ENCODE measurements around the gene NNAT.
"Not testable (repeated sequence)": the region's sequence is repeated elsewhere in the genome, so short reads cannot be mapped to it uniquely, and the experiment has no call there.

The NNAT gene

DNA sequence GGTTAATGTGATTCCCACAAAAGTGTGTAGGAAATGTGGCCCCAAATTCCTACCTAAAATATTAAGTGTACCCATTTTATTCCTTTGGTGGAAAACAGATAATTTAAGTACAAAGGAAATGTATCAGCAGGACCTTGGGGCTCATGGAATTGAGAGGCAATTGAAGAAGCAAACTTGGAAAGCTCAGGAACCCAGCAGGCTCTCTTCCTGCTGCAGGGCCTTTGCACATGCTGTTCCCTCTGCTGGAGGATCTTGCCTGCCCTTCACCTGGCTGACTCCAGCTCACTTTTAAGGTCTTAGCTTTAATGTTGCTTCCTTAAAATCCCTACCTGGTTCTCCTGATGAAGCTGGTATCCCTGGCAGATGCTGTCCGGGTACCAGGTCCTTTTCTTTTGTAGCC is 16.5 kb downstream of the NNAT start:
- Mint-ChIP-seq H3K4me1 (peaks cover 8% of the 10 kb centered on the region), H3K36me3 (no peaks in the 10 kb centered on the region), H3K4me3 (no peak overlapping the region), H3K9me3 (no peaks in the 10 kb centered on the region), H3K27me3 (peaks cover 13% of the 10 kb centered on the region), H3K27ac (no peak overlapping the region)
- DNase-seq, result no peak
- CTCF ChIA-PET, result interaction anchor here (0.9 to 1.0 kb wide), 2 partner anchors 261 to 269 kb away, joined by 3 to 6 read pairs; no protein-coding TSS in a partner anchor

DNA sequence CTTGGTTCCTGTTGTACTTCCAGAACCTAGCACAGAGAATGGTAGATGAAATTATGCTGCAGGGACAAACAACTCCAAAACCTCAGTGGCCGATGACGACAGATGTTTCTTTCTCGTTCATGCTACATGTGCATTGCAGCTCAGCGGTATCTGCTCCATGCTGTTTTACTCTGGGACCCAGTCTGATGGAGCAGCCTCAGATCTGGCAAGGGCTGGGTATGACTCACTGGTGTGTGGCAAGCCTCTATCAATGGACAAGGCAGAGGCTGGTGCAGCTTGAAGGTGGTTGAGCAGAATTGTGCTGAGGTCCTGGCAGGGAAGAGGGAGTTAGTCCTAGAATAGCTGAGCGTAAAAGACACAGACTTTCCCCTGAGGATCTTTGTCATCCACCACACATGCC is 17.0 kb downstream of the NNAT start:
- Mint-ChIP-seq H3K4me3 (no peak overlapping the region), H3K36me3 (no peaks in the 10 kb centered on the region), H3K4me1 (peaks cover 8% of the 10 kb centered on the region), H3K27me3 (peaks cover 13% of the 10 kb centered on the region), H3K9me3 (no peaks in the 10 kb centered on the region), H3K27ac (no peak overlapping the region)
- CTCF ChIA-PET, result interaction anchor here (0.9 to 1.2 kb wide), 3 partner anchors 146 to 269 kb away, joined by 3 to 6 read pairs (median 3); no protein-coding TSS in a partner anchor
- no peak for DNase-seq

DNA sequence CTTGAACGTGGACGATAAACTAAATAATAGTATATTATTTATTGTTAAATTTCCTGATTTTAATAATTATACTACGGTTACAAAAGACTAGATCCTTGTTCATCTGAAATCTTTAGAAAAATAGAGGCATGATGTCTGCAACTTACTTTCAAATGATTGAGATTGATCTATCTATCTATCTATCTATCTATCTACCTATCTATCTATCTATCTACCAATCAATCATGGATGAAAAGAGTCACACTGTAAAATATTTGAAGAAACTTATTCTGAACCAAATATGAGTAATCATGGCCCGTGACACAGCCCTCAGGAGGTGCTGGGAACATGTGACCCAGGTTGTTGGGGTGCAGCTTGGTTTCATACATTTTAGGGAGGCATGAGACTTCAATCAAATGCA is 18.4 kb downstream of the NNAT start:
- Mint-ChIP-seq H3K9me3 (no peaks in the 10 kb centered on the region), H3K27ac (no peak overlapping the region), H3K27me3 (peaks cover 18% of the 10 kb centered on the region), H3K4me3 (no peak overlapping the region), H3K36me3 (no peaks in the 10 kb centered on the region), H3K4me1 (peaks cover 6% of the 10 kb centered on the region)
- CTCF ChIA-PET, result no interaction called here
- no peak for DNase-seq

DNA sequence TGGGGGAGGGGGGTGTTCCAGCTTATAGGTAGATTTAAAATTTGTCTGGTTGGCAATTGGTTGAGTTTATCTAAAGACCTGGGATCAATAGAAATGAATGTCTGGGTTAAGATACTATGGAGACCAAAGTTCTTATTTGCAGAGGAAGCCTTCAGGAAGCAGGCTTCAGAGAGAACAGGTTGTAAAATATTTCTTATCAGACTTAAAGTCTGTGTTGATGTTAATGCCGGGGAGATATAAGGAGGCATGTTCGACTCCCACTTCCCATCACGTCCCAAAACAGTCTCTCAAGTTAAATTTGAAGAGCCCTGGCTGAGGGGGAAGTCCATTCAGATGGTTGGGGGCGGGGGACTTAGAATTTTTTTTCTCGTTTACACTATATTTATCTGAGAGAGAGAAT is 19.0 kb downstream of the NNAT start:
- peaks cover 22% of the 10 kb centered on the region for H3K27me3 Mint-ChIP-seq
- H3K4me1 Mint-ChIP-seq, result peaks cover 2% of the 10 kb centered on the region
- CTCF ChIA-PET, result no interaction called here
- H3K36me3 Mint-ChIP-seq, result no peaks in the 10 kb centered on the region
- no peak for DNase-seq
- no peak overlapping the region for H3K4me3 Mint-ChIP-seq
- no peak overlapping the region for H3K27ac Mint-ChIP-seq
- H3K9me3 Mint-ChIP-seq, result no peaks in the 10 kb centered on the region

DNA sequence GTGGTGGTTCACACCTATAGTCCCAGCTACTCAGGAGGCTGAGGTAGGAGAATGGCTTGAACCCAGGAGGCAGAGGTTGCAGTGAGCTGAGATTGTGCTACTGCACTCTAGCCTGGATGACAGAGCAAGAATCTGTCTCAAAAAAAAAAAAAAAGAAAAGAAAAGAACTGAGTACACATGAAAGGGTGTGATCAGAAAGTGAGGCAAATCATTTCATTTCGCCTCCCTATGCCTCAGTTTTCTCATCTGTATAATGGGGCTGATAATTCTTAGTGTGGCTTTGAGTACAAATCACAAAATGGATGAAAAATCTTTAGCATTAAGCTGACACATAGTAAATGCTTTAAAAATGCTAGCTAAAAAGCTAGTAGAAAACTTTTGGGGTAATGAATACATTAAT is 19.8 kb downstream of the NNAT start:
- H3K9me3 Mint-ChIP-seq, DNase-seq, CTCF ChIA-PET, H3K4me3 Mint-ChIP-seq, H3K27ac Mint-ChIP-seq, H3K4me1 Mint-ChIP-seq, H3K36me3 Mint-ChIP-seq: not testable (repeated sequence)
- H3K27me3 Mint-ChIP-seq, result peaks cover 25% of the 10 kb centered on the region

DNA sequence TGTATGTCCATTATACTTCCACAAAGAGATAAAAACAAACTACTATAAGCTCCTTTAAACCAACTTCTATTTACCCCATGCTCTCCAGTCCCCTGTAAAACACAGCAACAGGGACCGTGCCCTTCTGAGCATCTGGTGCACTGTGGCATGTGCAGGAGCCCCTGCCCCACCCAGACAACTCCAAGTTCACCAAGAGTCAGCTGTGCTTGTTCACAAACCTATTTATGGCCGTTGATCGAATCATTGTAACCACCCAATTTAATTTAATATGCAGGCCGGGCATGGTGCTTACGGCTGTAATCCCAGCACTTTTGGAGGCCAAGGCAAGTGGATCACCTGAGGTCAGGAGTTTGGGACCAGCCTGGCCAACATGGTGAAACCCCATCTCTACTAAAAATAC is 20.3 kb downstream of the NNAT start:
- Mint-ChIP-seq H3K27ac (no peak overlapping the region), H3K4me3 (no peak overlapping the region), H3K9me3 (no peaks in the 10 kb centered on the region), H3K36me3 (no peaks in the 10 kb centered on the region), H3K27me3 (peaks cover 25% of the 10 kb centered on the region), H3K4me1 (peaks cover 2% of the 10 kb centered on the region)
- DNase-seq, result no peak
- CTCF ChIA-PET, result no interaction called here

DNA sequence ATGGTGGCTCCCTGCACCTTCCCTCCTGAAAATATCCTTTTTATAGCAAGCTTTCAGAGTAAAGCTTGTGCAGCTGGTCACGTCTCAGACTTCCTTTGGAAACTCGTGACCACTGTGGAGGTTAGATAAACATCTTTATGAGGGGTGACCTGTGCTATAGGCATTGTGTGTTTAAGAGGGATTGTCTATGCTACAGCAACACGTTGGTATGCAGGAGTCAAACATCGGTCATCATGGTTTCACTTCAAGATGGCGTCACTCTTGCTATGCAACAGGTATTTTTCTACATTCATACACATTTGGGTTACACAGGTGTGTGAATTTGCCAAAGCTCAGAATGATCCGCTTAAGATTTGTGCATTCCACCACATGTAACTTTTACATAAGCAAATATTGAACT is 21.2 kb downstream of the NNAT start:
- CTCF ChIA-PET, result no interaction called here
- Mint-ChIP-seq H3K4me1 (peaks cover 2% of the 10 kb centered on the region), H3K9me3 (no peaks in the 10 kb centered on the region), H3K4me3 (no peak overlapping the region), H3K36me3 (no peaks in the 10 kb centered on the region), H3K27me3 (peaks cover 25% of the 10 kb centered on the region), H3K27ac (no peak overlapping the region)
- DNase-seq, result no peak

DNA sequence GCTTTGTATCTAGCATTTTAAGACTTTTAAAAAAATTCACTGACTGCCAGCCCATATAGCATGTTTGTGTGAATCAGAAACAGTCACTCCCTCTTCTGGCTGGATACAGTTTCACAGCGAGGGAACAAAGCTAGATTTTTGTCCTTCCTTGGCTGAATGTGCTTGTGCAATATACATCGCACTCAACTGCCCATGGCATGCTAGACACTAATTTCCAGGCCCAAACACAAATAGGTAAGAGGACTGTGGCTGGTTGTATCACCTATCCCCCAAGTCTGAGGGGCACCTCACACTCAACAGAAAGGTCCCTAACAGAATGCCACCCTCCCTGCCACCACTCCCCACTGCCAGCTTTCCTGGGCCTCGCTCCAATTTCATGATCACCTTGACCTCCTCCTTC is 22.8 kb downstream of the NNAT start:
- Mint-ChIP-seq H3K4me1 (peaks cover 2% of the 10 kb centered on the region), H3K36me3 (no peaks in the 10 kb centered on the region), H3K27ac (no peak overlapping the region), H3K27me3 (peaks cover 20% of the 10 kb centered on the region), H3K4me3 (no peak overlapping the region), H3K9me3 (no peaks in the 10 kb centered on the region)
- DNase-seq, result no peak
- CTCF ChIA-PET, result no interaction called here

DNA sequence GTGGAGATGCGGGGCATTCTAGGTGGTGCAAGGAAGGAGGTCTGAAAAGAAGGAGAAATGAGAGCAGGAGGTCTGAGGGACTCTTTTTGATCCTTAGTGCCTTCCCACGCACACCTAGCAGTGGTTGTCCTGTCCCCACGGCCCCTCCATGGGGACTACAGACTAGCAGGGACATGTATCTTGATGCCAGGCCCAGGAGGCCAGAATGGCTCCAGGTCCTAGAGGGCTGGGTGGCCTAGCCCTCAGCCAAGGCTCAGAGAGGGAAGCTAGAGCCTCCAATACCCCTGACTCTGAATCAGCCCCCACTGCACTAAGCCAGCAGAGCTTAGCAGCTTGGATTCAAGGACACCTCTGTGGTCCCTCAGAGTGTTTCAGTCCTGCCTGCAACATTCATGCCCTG is 23.3 kb downstream of the NNAT start:
- H3K4me1 Mint-ChIP-seq, result peaks cover 2% of the 10 kb centered on the region
- no peak overlapping the region for H3K4me3 Mint-ChIP-seq
- H3K27me3 Mint-ChIP-seq, result peaks cover 20% of the 10 kb centered on the region
- H3K27ac Mint-ChIP-seq, result no peak overlapping the region
- no peaks in the 10 kb centered on the region for H3K36me3 Mint-ChIP-seq
- CTCF ChIA-PET, result no interaction called here
- H3K9me3 Mint-ChIP-seq, result no peaks in the 10 kb centered on the region
- no peak for DNase-seq

DNA sequence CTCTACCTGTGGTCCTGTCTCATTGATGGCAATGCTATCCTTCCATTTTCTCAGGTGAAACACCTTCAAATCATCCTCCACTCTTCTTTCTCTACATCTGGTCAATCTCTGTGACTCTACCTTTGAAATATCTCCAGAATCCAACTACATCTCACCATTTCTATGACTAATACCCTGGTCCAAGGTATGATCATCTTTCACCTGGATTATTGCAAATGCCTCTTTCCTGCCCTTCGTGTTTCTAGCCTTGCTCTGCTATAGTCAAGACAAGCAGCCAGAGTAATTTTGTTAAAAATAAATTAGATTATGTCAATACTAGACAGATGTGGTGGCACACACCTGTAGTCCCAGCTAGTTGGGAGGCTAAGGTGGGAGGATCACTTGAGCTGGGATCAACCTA is 24.5 kb downstream of the NNAT start:
- H3K27me3 Mint-ChIP-seq, result peaks cover 15% of the 10 kb centered on the region

DNA sequence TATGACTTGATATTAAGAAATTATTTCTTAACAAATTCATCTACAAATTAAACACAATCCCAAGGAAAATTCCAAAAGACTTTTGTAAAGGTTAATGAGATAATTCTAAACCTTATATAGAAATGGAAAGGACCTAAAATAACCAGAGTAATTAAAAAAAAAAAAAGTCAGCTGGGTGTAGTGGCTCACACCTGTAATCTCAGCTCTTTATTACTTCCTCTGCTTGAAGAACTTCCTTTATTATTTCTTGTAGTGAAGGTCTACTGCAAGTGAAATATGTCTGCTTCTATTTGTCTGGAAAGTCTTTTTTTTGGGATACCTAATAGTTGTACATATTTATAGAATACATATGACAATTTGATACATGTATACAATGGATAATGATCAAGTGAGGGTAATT is 26.9 kb downstream of the NNAT start:
- DNase-seq, result no peak
- Mint-ChIP-seq H3K4me3 (no peak overlapping the region), H3K36me3 (no peaks in the 10 kb centered on the region), H3K27ac (no peak overlapping the region), H3K4me1 (no peaks in the 10 kb centered on the region), H3K27me3 (peaks cover 23% of the 10 kb centered on the region), H3K9me3 (no peaks in the 10 kb centered on the region)
- CTCF ChIA-PET, result interaction anchor here (0.6 kb wide), 1 partner anchor 93 kb away, joined by 3 read pairs; no protein-coding TSS in a partner anchor

More for the DNA sequence above, 24.5 kb downstream of the NNAT start:
- DNase-seq, result no peak
- H3K4me3 Mint-ChIP-seq, result no peak overlapping the region
- peaks cover 2% of the 10 kb centered on the region for H3K4me1 Mint-ChIP-seq
- CTCF ChIA-PET, result no interaction called here
- H3K9me3 Mint-ChIP-seq, result no peaks in the 10 kb centered on the region
- H3K36me3 Mint-ChIP-seq, result no peaks in the 10 kb centered on the region
- H3K27ac Mint-ChIP-seq, result no peak overlapping the region

DNA sequence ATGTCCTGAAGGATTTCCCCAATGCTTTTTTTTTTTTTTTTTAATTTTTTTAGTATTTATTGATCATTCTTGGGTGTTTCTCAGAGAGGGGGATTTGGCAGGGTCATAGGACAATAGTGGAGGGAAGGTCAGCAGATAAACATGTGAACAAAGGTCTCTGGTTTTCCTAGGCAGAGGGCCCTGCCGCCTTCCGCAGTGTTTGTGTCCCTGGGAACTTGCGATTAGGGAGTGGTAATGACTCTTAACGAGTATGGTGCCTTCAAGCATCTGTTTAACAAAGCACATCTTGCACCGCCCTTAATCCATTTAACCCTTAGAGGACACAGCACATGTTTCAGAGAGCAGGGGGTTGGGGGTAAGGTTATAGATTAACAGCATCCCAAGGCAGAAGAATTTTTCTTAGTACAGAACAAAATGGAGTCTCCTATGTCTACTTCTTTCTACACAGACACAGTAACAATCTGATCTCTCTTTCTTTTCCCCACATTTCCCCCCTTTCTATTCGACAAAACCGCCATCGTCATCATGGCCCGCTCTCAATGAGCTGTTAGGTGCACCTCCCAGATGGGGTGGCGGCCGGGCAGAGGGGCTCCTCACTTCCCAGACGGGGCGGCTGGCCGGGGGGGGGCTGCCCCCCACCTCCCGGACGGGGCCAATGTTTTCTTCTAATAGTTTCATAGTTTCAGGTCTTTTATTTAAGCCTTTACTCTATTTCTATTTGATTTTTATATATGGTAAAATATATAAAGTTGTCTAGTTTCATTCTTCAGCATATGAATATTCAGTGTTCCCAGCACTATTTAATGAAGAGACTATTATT is 29.3 kb downstream of the NNAT start:
- not testable (repeated sequence) for DNase-seq

DNA sequence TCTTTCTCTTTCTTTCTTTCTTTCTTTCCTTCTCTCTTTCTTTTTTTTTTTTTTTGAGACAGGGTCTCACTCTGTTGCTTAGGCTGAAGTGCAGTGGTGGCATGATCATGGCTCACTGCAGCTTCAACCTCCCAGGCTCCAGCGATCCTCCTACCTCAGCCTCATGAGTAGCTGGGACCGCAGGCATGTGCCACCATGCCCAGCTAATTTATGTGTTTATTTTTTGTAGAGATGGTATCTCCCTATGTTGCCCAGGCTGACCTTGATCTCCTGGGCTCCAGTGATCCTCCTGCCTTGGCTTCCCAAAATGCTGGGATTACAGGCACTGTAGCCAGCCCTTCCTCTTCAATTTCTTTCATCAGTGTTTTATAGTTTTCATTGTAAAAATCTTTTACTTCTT is 30.6 kb downstream of the NNAT start:
- DNase-seq, H3K36me3 Mint-ChIP-seq, H3K9me3 Mint-ChIP-seq, H3K4me1 Mint-ChIP-seq, CTCF ChIA-PET, H3K4me3 Mint-ChIP-seq, H3K27ac Mint-ChIP-seq: not testable (repeated sequence)
- H3K27me3 Mint-ChIP-seq, result peaks cover 30% of the 10 kb centered on the region

More for the DNA sequence above, 29.3 kb downstream of the NNAT start:
- H3K36me3 Mint-ChIP-seq, H3K4me3 Mint-ChIP-seq, H3K27ac Mint-ChIP-seq, H3K9me3 Mint-ChIP-seq, H3K4me1 Mint-ChIP-seq: not testable (repeated sequence)
- CTCF ChIA-PET, result interaction anchor here (0.6 kb wide), 1 partner anchor 144 kb away, joined by 5 read pairs; no protein-coding TSS in a partner anchor
- peaks cover 28% of the 10 kb centered on the region for H3K27me3 Mint-ChIP-seq

DNA sequence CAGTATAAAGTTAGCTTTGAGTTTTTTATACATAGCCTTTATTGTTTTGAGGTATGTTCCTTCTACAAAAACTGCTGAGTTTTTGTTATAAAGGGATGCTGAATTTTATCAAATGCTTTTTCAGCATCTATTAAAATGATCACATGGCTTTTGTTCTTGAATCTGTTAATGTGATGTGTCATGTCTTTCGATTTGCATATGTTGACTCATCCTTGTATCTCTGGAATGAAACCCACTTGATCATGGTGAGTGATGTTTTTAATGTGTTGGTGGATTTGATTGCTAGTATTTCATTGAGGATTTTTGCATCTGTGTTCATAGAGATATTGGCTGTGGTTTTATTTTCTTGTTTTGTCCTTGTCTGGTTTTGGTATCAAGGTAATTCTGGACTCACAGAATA is 31.4 kb downstream of the NNAT start:
- Mint-ChIP-seq H3K4me1 (no peaks in the 10 kb centered on the region), H3K36me3 (no peaks in the 10 kb centered on the region), H3K27ac (no peak overlapping the region), H3K27me3 (peaks cover 36% of the 10 kb centered on the region), H3K9me3 (no peaks in the 10 kb centered on the region), H3K4me3 (no peak overlapping the region)
- CTCF ChIA-PET, result no interaction called here
- DNase-seq, result no peak

DNA sequence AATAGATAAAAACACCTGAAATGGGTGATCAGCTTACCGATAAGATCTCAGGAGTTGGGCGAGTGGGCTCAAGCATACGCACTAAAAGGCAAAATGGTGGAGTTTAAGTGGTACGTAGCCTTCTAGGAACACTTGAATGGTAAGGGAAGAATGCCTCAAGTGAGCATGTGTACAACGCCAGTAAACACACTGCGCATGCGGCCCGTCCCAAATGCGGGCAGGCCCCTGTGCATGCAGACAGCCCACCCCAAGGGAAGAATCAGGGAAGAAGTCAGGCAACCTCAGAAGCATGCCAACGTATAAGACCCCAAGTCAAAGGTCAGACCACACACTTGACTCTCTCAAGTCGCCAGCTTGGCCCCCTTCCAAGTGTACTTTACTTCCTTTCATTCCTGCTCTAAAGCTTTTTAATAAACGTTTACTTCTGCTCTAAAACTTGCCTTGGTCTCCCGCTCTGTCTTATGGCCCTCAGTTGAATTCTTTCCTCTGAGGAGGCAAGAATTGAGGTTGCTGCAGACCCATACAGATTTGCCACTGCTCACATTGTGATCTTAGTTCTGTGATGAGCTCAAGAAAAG is 33.8 kb downstream of the NNAT start:
- H3K9me3 Mint-ChIP-seq, H3K27ac Mint-ChIP-seq, H3K4me1 Mint-ChIP-seq, H3K4me3 Mint-ChIP-seq, DNase-seq, H3K36me3 Mint-ChIP-seq: not testable (repeated sequence)
- CTCF ChIA-PET, result interaction anchor here (1.2 kb wide), 1 partner anchor 10 kb away, joined by 4 read pairs; no protein-coding TSS in a partner anchor
- peaks cover 42% of the 10 kb centered on the region for H3K27me3 Mint-ChIP-seq
